ENCODE results near the gene CRB1.

The CRB1 gene

DNA sequence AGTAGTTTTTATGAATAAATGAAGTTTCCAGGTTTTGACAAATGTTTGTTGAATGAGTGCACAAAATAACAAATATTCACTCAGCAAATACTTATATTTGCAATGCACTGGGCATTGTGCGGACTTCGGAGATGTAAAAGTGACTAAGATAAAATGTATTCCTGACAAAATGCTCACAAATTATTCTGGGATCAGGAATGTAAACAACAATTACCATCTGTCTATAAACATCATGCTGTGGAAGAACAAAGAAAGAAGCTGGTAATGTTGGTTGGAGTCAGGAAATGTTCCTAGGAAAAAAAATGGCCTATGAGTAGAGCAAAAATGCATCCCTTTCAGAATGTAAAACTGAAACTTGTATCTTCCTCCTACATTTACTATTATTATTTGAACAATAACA lies 68.5 kb downstream of the CRB1 start (continued):
- TF ChIP-seq, protein P1, sequence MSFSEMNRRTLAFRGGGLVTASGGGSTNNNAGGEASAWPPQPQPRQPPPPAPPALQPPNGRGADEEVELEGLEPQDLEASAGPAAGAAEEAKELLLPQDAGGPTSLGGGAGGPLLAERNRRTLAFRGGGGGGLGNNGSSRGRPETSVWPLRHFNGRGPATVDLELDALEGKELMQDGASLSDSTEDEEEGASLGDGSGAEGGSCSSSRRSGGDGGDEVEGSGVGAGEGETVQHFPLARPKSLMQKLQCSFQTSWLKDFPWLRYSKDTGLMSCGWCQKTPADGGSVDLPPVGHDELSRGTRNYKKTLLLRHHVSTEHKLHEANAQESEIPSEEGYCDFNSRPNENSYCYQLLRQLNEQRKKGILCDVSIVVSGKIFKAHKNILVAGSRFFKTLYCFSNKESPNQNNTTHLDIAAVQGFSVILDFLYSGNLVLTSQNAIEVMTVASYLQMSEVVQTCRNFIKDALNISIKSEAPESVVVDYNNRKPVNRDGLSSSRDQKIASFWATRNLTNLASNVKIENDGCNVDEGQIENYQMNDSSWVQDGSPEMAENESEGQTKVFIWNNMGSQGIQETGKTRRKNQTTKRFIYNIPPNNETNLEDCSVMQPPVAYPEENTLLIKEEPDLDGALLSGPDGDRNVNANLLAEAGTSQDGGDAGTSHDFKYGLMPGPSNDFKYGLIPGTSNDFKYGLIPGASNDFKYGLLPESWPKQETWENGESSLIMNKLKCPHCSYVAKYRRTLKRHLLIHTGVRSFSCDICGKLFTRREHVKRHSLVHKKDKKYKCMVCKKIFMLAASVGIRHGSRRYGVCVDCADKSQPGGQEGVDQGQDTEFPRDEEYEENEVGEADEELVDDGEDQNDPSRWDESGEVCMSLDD (tag by site-specific recombination; IDR thresholded peaks at IDR 0.05) = no peak
- TF ChIP-seq ZNF184 (tag by site-specific recombination; IDR thresholded peaks at IDR 0.05) (no peak), FEZF1 (tag by site-specific recombination; IDR thresholded peaks at IDR 0.05) (no peak), ZNF626 (tag by site-specific recombination; IDR thresholded peaks at IDR 0.05) (no peak)
- TF ChIP-seq, protein P2, sequence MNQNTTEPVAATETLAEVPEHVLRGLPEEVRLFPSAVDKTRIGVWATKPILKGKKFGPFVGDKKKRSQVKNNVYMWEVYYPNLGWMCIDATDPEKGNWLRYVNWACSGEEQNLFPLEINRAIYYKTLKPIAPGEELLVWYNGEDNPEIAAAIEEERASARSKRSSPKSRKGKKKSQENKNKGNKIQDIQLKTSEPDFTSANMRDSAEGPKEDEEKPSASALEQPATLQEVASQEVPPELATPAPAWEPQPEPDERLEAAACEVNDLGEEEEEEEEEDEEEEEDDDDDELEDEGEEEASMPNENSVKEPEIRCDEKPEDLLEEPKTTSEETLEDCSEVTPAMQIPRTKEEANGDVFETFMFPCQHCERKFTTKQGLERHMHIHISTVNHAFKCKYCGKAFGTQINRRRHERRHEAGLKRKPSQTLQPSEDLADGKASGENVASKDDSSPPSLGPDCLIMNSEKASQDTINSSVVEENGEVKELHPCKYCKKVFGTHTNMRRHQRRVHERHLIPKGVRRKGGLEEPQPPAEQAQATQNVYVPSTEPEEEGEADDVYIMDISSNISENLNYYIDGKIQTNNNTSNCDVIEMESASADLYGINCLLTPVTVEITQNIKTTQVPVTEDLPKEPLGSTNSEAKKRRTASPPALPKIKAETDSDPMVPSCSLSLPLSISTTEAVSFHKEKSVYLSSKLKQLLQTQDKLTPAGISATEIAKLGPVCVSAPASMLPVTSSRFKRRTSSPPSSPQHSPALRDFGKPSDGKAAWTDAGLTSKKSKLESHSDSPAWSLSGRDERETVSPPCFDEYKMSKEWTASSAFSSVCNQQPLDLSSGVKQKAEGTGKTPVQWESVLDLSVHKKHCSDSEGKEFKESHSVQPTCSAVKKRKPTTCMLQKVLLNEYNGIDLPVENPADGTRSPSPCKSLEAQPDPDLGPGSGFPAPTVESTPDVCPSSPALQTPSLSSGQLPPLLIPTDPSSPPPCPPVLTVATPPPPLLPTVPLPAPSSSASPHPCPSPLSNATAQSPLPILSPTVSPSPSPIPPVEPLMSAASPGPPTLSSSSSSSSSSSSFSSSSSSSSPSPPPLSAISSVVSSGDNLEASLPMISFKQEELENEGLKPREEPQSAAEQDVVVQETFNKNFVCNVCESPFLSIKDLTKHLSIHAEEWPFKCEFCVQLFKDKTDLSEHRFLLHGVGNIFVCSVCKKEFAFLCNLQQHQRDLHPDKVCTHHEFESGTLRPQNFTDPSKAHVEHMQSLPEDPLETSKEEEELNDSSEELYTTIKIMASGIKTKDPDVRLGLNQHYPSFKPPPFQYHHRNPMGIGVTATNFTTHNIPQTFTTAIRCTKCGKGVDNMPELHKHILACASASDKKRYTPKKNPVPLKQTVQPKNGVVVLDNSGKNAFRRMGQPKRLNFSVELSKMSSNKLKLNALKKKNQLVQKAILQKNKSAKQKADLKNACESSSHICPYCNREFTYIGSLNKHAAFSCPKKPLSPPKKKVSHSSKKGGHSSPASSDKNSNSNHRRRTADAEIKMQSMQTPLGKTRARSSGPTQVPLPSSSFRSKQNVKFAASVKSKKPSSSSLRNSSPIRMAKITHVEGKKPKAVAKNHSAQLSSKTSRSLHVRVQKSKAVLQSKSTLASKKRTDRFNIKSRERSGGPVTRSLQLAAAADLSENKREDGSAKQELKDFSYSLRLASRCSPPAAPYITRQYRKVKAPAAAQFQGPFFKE (tag by site-specific recombination; IDR thresholded peaks at IDR 0.05; ENCODE audit: borderline replicate concordance) = no peak

DNA sequence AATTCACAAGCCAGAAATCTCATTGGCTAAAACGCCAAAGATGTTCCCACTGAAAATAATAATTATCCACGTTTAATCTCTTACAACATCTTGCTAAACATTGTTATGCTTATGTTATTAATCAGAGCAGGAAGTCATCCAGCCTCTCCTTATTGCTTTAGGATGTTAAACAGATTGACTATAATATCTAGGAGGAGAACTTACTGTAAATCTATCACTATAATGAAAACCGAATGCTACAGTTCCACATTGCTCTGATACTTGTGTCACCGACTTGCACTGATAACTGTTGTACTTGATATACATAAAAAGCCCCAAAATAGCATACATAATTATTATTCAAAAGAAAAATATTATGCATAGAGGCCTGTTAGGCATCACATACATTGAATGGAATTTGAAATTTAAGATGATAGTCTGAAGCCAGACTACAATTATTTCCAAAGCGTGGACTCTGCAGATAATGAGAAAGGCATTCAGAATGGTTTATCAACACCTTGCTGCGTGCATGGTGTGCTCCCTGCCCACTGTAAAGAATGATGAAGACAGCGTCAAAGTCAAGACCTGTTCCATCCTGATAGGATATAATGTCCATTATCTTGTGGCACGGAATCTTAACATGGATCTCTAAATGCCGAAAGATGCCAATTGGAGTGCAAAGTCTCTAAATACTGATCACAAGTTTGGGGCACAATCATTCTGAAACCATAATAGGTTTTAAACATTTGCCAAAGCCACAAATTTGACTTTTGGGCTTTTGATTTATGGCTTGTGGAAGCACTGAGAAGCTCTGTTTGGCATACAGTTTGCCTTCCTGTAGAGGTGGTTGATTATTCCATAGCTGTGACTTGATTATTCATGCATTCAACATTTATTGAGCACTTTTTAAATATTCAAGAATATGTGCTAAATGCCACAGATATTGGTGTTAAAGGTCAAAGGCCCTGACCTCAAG lies 71.3 kb downstream of the CRB1 start:
- TF ChIP-seq ZNF658 (tag by site-specific recombination; IDR thresholded peaks at IDR 0.05) (no peak), ZNF184 (tag by site-specific recombination; IDR thresholded peaks at IDR 0.05) (no peak), PRDM1 (tag by site-specific recombination; IDR thresholded peaks at IDR 0.05) (no peak), HOXA7 (CRISPR knock-in tag; IDR thresholded peaks at IDR 0.05; ENCODE audit: borderline replicate concordance) (no peak), ZNF366 (tag by site-specific recombination; conservative IDR thresholded peaks at IDR 0.05) (no peak), TCF7L2 (IDR thresholded peaks at IDR 0.05; ENCODE audit: borderline replicate concordance, low read depth, low read length) (no peak), ZNF274 (IDR thresholded peaks at IDR 0.05; ENCODE audit: low read length) (no peak), ZNF274 (tag by site-specific recombination; IDR thresholded peaks at IDR 0.05; ENCODE audit: borderline replicate concordance) (no peak), ZNF16 (tag by site-specific recombination; IDR thresholded peaks at IDR 0.05; ENCODE audit: low read depth) (no peak), ZNF341 (tag by site-specific recombination; IDR thresholded peaks at IDR 0.05; ENCODE audit: low read depth) (no peak)
- TF ChIP-seq, protein P3, sequence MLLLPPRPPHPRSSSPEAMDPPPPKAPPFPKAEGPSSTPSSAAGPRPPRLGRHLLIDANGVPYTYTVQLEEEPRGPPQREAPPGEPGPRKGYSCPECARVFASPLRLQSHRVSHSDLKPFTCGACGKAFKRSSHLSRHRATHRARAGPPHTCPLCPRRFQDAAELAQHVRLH (tag by site-specific recombination; IDR thresholded peaks at IDR 0.05) = no peak
- TF ChIP-seq, protein P4, sequence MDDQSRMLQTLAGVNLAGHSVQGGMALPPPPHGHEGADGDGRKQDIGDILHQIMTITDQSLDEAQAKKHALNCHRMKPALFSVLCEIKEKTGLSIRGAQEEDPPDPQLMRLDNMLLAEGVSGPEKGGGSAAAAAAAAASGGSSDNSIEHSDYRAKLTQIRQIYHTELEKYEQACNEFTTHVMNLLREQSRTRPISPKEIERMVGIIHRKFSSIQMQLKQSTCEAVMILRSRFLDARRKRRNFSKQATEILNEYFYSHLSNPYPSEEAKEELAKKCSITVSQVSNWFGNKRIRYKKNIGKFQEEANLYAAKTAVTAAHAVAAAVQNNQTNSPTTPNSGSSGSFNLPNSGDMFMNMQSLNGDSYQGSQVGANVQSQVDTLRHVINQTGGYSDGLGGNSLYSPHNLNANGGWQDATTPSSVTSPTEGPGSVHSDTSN (CRISPR knock-in tag; IDR thresholded peaks at IDR 0.05) = no peak
- TF ChIP-seq, protein P5, sequence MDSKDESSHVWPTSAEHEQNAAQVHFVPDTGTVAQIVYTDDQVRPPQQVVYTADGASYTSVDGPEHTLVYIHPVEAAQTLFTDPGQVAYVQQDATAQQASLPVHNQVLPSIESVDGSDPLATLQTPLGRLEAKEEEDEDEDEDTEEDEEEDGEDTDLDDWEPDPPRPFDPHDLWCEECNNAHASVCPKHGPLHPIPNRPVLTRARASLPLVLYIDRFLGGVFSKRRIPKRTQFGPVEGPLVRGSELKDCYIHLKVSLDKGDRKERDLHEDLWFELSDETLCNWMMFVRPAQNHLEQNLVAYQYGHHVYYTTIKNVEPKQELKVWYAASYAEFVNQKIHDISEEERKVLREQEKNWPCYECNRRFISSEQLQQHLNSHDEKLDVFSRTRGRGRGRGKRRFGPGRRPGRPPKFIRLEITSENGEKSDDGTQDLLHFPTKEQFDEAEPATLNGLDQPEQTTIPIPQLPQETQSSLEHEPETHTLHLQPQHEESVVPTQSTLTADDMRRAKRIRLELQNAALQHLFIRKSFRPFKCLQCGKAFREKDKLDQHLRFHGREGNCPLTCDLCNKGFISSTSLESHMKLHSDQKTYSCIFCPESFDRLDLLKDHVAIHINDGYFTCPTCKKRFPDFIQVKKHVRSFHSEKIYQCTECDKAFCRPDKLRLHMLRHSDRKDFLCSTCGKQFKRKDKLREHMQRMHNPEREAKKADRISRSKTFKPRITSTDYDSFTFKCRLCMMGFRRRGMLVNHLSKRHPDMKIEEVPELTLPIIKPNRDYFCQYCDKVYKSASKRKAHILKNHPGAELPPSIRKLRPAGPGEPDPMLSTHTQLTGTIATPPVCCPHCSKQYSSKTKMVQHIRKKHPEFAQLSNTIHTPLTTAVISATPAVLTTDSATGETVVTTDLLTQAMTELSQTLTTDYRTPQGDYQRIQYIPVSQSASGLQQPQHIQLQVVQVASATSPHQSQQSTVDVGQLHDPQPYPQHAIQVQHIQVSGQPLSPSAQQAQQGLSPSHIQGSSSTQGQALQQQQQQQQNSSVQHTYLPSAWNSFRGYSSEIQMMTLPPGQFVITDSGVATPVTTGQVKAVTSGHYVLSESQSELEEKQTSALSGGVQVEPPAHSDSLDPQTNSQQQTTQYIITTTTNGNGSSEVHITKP (tag by site-specific recombination; IDR thresholded peaks at IDR 0.05) = no peak
- TF ChIP-seq, protein P6, sequence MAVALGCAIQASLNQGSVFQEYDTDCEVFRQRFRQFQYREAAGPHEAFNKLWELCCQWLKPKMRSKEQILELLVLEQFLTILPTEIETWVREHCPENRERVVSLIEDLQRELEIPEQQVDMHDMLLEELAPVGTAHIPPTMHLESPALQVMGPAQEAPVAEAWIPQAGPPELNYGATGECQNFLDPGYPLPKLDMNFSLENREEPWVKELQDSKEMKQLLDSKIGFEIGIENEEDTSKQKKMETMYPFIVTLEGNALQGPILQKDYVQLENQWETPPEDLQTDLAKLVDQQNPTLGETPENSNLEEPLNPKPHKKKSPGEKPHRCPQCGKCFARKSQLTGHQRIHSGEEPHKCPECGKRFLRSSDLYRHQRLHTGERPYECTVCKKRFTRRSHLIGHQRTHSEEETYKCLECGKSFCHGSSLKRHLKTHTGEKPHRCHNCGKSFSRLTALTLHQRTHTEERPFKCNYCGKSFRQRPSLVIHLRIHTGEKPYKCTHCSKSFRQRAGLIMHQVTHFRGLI (tag by site-specific recombination; IDR thresholded peaks at IDR 0.05) = no peak
- POLR2A ChIA-PET = no interaction called here
- Histone ChIP-seq H3K27ac (ENCODE audit: extremely low read depth, low read depth, low read length) (no peak overlapping the region), H3K9me3 (ENCODE audit: control insufficient read depth, insufficient read depth, low read depth, low read length) (no peaks in the 10 kb centered on the region), H3K4me3 (ENCODE audit: low read depth, low read length) (no peak overlapping the region), H3K4me1 (ENCODE audit: control insufficient read depth, insufficient read depth, low read length) (no peaks in the 10 kb centered on the region), H3K36me3 (ENCODE audit: control insufficient read depth in 2 of 2, insufficient read depth in 1 of 2, low read length in 2 of 2) (no peaks in the 10 kb centered on the region)
- CTCF ChIA-PET = interaction anchor here (0.8 to 1.0 kb wide), 2 partner anchors 12 to 146 kb away, joined by 3 to 7 read pairs; no protein-coding TSS in a partner anchor
